ENCODE data around the gene DOP1A.

DNA sequence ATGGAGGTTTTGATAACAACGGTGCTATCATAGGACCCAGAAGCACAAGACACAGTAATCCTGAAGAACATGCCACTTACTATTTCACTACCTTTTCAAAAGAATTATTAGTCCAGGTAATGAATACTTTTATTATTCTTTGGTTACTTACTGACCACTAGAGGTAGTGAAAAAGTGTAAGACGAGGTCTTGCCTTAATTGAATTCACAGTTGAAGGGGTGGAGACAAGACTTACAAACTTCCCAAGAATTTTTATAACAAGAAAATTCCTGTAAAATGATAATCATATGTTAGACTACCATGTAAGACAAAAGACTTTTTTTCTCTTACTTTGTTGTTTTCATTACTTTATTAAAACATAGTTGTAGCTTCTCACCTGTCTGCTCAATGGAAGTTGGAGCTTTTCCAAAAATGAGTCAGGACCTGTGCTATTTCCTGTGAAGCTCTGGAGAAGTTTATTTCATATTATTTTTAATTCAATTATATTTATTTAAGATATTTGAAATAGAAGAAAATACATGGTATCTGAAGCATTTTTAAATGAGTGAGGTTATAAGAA, 52.4 kb downstream of the DOP1A start:
- no peak for TF ChIP-seq RAD21 (IDR thresholded peaks at IDR 0.05; ENCODE audit: low read length)
- TF ChIP-seq, protein P1, sequence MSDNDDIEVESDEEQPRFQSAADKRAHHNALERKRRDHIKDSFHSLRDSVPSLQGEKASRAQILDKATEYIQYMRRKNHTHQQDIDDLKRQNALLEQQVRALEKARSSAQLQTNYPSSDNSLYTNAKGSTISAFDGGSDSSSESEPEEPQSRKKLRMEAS (IDR thresholded peaks at IDR 0.05; ENCODE audit: low read depth), result no peak

Data from SK-N-SH (cell line).